ENCODE measurements around the gene CCDC57. TPM values are rescaled to one million over a fixed set of nuclear protein-coding genes. Genes with fewer than 3 reads are reported as not detected.
"Not testable (repeated sequence)": the region's sequence is repeated elsewhere in the genome, so short reads cannot be mapped to it uniquely, and the experiment has no call there.

CCDC57 gene
- total RNA-seq, 1 experiment from 2014 or later, result 17.8 TPM

- in situ Hi-C loops (cut with HindIII; ENCODE audit: low pct_unique_long_range_greater_than_20kb, low sequenced_read_pairs), result no loop called here
- no peak for DNase-seq (ENCODE audit: low read depth, low spot score)
These were observed 56.2 kb downstream of the CCDC57 start for GRCh38 chr17:82156284-82156925.

DNA sequence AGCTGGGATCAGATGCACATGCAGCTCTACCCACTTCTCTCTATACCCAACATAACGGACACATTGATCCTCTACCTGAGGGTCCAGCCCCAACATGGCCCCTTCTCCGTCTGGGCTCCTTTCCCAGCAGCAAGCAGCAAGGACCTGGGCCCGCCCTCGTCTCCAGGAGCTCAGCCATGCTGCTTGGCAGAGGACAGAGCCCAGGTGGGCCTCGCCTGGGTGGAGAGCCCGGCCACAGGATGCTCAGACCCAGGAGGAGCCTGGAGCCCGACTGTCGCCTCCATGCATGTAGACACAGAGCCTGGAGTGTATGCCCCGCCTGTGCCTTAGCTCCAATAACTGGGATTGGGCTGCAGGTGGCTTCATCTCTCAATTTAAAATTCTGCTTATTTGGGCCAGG is 57.0 kb downstream of the CCDC57 start:
- no peak for DNase-seq (ENCODE audit: low read depth, low spot score)
- in situ Hi-C loops (cut with HindIII; ENCODE audit: low pct_unique_long_range_greater_than_20kb, low sequenced_read_pairs), result no loop called here

DNA sequence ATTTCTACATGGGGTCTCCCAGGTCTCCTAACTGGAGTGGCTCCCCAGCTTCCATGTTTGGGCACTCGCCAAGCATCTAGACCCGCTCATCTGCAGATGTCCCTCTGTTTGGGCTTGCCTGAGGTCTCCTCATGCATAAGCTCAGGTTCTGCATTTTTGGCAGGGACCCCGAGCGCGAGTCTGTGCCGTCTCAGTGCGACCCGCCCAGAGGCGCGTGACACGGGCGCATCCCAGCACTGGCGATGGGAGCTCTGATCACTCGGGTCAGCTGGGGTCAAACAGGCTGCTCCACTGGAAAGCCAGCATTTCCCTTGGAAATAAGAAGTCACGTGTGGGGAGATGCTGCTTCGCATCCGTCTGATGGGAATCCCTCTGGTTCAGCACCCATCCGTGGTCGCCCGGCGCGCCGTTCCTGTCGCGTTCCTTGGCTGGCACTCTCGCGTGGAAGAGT is 57.7 kb downstream of the CCDC57 start:
- no peak for DNase-seq (ENCODE audit: low read depth, low spot score)
- in situ Hi-C loops (cut with HindIII; ENCODE audit: low pct_unique_long_range_greater_than_20kb, low sequenced_read_pairs), result no loop called here

DNA sequence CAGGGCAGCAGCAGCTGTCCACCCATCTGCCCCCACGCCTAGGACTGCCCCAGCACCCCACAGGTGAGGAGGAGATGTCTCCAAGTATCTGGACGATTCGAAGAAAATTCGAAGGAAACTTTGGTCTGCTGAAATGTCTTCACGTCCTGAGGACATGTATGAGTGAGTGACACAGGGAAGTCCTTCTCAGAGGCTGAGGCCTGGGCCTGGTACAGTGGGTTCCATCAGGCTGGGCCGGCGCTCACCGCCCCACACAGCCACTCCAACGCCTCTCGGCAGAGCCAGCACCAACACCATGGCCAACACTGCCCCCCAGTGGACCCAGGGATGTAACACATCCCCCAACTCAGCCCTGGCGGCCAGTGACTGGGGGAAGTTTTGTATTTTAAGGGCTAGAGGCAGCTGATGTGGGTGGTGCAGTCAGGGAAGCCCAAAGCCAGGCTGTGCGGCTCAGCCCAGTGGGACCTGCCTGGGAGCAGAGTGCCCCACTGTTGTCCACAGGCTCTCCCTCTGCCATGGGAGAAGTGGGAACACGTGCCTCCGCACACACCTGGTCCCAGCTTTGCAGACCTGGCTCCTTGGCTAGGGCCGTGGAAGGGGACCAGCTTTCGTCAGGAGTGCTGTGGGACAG is 58.8 kb downstream of the CCDC57 start:
- peak; percentile 96 for DNase-seq (ENCODE audit: low read depth, low spot score)
- in situ Hi-C loops (cut with HindIII; ENCODE audit: low pct_unique_long_range_greater_than_20kb, low sequenced_read_pairs), result no loop called here

DNA sequence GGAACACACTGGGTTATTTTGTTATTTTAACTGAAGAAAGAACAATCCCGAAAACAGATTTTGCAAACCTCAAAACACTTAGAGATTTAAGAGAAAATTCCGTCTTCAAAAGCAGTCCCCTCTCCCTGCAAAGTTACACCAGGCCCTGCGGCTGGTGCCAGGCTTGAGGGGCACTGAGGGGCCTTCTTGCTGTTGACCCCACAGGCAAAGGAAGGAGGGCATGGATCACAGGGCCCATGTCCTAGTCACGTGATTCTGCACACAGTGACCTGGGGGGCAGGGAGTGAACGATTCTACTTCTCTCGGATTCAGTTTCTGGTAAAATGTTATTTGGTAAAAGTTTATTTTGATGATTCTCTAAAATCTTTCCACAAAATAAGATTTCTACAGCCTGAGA is 59.3 kb downstream of the CCDC57 start:
- in situ Hi-C loops (cut with HindIII; ENCODE audit: low pct_unique_long_range_greater_than_20kb, low sequenced_read_pairs), result no loop called here
- DNase-seq (ENCODE audit: low read depth, low spot score), result no peak

DNA sequence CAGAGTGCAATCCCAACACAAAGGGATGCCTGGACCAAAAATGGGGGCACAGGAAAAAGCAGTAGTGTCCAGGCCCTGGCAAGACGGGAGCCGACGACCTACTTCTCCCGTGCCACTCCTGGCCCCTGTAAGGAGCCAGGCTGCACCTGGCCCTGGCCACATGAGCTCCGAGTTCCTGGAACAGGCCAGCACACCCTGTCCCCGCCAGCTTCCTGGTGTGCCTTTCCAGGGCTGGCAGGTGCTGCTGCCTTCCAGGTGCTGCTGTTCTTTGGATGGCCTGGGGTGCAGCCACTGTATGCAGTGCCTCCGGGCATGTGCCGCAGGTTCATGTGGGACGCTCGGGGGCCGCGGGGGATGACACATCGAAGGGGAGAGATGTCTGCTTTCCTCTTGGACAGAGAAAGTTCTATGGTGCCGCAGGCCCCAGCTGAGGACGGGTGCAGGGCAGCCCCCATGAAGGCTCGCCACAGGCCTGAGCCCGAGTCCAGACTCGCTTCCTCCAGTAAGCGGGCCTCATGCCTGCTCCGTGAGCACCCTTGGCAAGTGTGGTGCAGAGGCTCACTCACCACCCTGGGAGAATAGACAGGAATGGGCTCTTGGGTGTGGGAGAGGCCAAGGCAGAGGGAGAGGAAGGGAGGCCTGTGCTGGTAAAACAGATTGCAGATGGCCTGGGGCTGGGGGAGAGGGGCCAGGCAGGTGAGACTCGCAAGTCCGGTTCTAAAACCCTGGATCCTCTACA is 59.9 kb downstream of the CCDC57 start:
- DNase-seq (ENCODE audit: low read depth, low spot score), result no peak
- in situ Hi-C loops (cut with HindIII; ENCODE audit: low pct_unique_long_range_greater_than_20kb, low sequenced_read_pairs), result no loop called here

DNA sequence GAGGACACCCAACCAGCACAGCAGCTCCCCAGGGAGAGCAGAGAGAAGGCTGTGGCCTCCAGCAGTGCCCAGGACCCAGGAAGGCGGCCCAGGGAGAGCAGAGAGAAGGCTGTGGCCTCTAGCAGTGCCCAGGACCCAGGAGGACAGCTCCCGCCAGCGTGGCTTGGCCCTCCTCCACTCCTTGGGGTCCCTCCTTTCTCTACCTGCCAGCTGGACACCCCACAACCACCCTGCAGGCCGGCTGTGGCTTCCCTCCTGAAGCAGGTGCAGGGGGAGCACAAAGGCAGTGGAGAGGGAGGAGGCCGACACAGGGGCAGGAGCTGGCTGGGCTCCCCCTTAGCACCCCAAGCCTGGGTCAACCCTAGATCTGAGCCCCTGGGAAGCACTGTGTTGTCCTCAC is 60.5 kb downstream of the CCDC57 start:
- in situ Hi-C loops (cut with HindIII; ENCODE audit: low pct_unique_long_range_greater_than_20kb, low sequenced_read_pairs), result no loop called here
- no peak for DNase-seq (ENCODE audit: low read depth, low spot score)

DNA sequence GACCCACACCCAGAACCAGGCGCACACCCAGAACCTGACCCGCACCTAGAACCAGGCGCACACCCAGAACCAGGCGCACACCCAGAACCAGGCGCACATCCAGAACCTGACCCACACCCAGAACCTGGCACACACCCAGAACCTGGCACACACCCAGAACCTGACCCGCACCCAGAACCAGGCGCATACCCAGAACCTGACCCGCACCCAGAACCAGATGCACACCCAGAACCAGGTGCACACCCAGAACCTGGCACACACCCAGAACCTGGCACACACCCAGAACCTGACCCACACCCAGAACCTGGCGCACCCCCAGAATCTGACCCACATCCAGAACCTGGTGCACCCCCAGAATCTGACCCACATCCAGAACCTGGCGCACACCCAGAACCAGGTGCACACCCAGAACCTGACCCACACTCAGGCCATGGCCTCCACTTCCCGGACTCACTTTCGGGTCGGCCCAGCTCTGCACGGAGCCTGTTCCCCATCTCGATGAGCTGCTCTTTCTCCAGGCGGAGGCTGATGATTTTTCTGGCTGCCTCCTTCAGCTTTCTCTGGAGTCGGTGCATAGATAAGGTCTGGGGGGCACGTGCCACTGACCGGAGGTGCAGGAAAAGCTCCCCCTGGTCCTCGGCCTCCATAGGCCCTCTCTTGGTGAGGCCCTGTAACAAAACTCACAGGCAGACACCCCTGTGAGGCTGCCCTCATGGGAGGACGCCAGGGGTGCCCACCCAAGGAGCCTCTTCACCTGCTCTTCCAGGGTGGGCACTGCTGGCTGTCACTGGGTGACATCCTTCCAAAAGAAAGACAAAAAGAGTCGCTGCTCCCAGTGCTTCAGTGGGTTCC is 61.3 kb downstream of the CCDC57 start:
- DNase-seq (ENCODE audit: low read depth, low spot score), result no peak
- in situ Hi-C loops (cut with HindIII; ENCODE audit: low pct_unique_long_range_greater_than_20kb, low sequenced_read_pairs), result no loop called here

DNA sequence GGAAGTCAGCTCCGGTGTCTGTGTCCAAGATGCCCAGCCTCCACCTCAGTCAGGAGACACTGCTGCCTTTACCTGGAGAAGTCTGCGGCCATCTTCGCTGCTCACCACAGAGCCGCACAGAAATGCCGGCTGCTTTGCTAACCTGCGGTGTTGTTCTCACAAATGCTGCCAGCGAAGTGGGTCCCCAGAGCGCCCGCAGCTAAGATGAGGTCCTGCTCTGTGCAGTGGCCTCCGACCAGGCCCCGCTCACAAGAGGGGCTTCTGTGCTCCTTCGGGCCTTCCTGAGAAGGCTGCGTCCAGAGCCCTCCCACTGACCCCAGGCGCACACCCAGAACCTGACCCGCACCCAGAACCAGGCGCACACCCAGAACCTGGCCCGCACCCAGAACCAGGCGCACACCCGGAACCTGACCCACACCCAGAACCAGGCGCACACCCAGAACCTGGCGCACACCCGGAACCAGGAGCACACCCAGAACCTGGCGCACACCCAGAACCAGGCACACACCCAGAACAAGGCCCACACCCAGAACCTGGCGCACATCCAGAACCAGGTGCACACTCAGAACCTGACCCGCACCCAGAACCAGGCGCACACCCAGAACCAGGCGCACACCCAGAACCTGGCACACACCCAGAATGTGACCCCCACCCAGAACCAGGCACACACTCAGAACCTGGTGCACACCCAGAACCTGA is 63.1 kb downstream of the CCDC57 start:
- in situ Hi-C loops (cut with HindIII; ENCODE audit: low pct_unique_long_range_greater_than_20kb, low sequenced_read_pairs), result no loop called here
- DNase-seq (ENCODE audit: low read depth, low spot score), result no peak

DNA sequence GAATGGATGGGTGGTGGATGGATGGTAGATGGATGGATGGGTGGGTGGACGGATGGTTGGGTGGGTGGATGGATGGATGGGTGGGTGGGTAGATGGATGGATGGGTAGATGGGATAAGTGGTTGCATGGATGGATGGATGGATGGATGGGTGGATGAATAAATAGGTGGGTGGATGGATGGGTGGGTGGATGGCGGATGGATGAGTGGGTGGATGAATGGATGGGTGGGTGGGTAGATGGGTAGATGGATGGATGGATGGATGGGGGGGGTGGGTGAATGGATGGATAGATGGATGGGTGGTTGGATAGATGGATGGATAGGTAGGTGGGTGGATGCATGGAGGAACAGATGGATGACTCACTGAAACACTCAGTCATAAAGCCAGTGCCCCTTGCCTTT is 63.6 kb downstream of the CCDC57 start:
- DNase-seq (ENCODE audit: low read depth, low spot score), result no peak
- in situ Hi-C loops (cut with HindIII; ENCODE audit: low pct_unique_long_range_greater_than_20kb, low sequenced_read_pairs), result no loop called here

DNA sequence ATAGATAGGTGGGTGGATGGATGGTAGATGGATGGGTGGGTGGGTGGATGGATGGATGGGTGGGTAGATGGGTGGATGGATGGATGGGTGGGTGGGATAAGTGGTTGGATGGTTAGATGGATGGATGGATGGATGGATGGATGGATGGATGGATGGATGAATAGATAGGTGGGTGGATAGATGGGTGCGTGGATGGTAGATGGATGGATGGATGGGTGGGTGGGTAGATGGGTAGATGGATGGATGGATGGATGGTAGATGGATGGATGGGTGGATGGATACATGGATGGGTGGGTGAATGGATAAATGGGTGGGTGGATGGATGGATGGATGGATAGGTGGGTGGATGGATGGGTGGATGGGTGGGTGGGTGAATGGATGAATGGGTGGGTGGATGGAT is 64.6 kb downstream of the CCDC57 start:
- no peak for DNase-seq (ENCODE audit: low read depth, low spot score)
- in situ Hi-C loops (cut with HindIII; ENCODE audit: low pct_unique_long_range_greater_than_20kb, low sequenced_read_pairs), result no loop called here

GRCh38 chr17:82146663-82147654 is 65.7 kb downstream of the CCDC57 start:
- no peak for DNase-seq (ENCODE audit: low read depth, low spot score)
- in situ Hi-C loops (cut with HindIII; ENCODE audit: low pct_unique_long_range_greater_than_20kb, low sequenced_read_pairs), result no loop called here

GRCh38 chr17:82145550-82146155 is 67.0 kb downstream of the CCDC57 start:
- in situ Hi-C loops (cut with HindIII; ENCODE audit: low pct_unique_long_range_greater_than_20kb, low sequenced_read_pairs), result no loop called here

GRCh38 chr17:82143333-82143732 is 69.3 kb downstream of the CCDC57 start:
- in situ Hi-C loops (cut with HindIII; ENCODE audit: low pct_unique_long_range_greater_than_20kb, low sequenced_read_pairs), result no loop called here
- no peak for DNase-seq (ENCODE audit: low read depth, low spot score)

More at GRCh38 chr17:82145550-82146155, 67.0 kb downstream of the CCDC57 start:
- no peak for DNase-seq (ENCODE audit: low read depth, low spot score)

DNA sequence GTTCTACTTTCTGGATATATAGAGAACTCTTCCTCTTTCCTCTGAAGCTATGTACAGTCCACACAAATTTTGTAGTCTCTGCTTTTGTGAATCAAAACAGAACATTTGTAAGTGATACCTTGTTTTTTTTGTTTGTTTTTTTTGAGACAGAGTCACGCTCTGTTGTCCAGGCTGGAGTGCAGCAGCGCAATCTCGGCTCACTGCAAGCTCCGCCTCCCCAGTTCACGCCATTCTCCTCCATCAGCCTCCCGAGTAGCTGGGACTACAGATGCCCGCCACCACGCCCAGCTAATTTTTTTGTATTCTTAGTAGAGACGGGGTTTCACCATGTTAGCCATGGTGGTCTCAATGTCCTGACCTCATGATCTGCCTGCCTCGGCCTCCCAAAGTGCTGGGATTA is 72.7 kb downstream of the CCDC57 start:
- DNase-seq (ENCODE audit: low read depth, low spot score), result not testable (repeated sequence)
- in situ Hi-C loops (cut with HindIII; ENCODE audit: low pct_unique_long_range_greater_than_20kb, low sequenced_read_pairs), result loop anchor here (10.0 kb wide), 1 partner anchor 105 kb away; the partner anchor contains the start of genes DCXR and RAC3

GRCh38 chr17:82138511-82138992 is 74.1 kb downstream of the CCDC57 start:
- in situ Hi-C loops (cut with HindIII; ENCODE audit: low pct_unique_long_range_greater_than_20kb, low sequenced_read_pairs), result loop anchor here (10.0 kb wide), 1 partner anchor 104 kb away; the partner anchor contains the start of genes DCXR and RAC3

More at GRCh38 chr17:82138511-82138992, 74.1 kb downstream of the CCDC57 start:
- no peak for DNase-seq (ENCODE audit: low read depth, low spot score)
